HG02678 (cell line): Measurements from ENCODE around the gene POR.
"Not testable (repeated sequence)": the region's sequence is repeated elsewhere in the genome, so short reads cannot be mapped to it uniquely, and the experiment has no call there.

ENCODE experiments used
- ATAC-seq: cut with Tn5 transposase; IDR thresholded peaks from one replicate; pipeline ENCODE4 v1.9.1; 2021; ENCODE audit warnings: mild to moderate bottlenecking, moderate library complexity; ENCODE audit not compliant: unreplicated experiment

POR gene

GRCh38 chr7:75914655-75915415 is at the start of gene POR:
Gene POR, plus strand, starts transcription at chr7:75915155. Its CDS starts 38,847 bp downstream, at chr7:75954002.
- peak; percentile 95 for ATAC-seq

GRCh38 chr7:75866114-75866488 is 48.9 kb upstream of the POR start:
- no peak for ATAC-seq

DNA sequence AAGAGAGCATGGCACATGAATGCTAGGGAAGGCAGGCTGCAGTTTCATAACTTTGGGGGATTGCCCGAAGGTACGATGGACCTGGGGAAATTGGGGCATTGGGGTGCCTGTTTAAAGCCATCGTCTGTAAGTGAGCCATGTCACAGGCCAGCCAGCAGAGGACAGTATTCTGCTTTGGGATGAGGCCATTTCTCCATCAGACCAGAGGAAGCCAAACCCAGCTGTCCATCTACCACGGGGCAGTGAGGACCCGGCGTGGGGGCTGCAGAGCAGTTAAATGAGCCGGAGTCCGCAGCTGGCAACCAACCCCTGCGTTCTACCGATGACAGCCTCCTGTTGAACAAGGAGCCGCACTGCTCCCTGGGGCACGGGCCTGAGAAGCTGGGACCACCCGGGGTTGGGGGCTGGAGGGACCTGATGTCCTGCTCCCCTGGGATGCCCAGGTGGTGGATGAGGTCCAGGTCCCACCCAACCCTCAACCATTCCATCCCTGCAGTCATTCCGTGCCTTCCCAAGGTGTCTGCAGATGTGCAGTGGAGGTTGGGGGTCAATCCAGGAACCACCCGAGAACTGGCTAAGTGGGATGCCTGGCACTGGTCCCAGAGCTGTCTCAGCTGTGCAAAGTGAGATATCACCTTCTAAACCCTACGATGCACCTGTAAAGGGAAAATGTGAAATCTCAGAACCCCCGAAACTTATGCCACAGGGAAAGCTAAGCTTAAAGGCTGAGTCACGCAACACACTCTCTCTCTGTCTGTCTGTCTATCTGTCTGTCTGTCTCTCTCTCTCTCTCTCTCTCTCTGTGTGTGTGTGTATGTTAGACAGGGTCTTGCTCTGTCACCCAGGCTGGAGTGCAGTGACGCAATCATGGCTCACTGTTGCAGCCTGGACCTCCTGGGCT is 48.2 kb upstream of the POR start:
- ATAC-seq: no peak

- ATAC-seq: no peak
Observed at GRCh38 chr7:75867390-75867717, 47.6 kb upstream of the POR start.

DNA sequence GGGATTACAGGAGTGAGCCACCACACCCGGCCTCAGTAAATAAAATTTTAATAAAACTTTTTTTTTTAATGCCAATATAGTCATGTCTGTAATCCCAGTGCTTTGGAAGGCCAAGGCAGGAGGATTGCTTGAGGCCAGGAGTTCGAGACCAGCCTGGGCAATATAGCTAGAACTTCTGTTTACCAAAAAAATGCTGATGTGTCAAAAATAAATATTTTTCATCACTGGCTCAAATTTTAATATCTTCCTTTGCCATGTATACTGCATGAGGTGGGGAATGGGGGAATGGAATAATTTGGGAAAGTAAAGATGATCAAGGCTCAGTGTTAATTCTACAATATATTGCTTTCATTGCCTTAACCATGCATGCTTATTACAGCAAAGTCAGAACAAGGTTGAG is 46.8 kb upstream of the POR start:
- no peak for ATAC-seq

- ATAC-seq: no peak
Observed at GRCh38 chr7:75869776-75870379, 45.1 kb upstream of the POR start.

- ATAC-seq: no peak
Observed at GRCh38 chr7:75870557-75871161, 44.3 kb upstream of the POR start.

DNA sequence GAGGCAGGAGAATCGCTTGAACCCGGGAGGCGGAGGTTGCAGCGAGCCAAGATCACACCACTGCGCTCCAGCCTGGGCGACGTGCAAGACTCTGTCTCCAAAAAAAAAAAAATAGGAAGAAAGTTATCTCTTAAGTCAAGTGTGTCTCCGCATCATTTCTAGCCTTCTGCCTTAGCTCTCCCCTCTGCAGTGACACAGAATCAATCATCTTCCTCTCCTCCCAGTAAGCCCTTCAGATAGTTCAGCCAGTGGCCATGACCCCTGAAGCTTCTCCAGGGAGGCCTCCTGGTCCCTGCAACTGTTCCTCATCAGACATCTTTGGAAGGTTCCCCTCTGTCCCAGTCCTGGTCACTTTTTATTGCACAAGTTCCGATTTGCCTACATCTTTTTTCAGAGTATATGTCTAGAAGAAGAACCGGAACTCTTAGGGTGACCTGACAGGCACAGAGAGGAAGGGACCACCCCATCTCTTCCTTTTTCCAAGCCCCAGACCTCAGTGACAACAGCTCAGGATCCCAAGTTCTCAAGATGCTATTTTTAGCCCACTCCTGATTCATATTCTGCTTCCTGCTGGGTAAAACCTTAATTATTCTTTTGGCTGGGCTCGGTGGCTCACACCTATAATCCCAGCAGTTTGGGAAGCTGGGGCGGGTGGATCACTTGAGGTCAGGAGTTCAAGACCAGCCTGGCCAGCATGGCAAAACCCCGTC is 42.7 kb upstream of the POR start:
- no peak for ATAC-seq

DNA sequence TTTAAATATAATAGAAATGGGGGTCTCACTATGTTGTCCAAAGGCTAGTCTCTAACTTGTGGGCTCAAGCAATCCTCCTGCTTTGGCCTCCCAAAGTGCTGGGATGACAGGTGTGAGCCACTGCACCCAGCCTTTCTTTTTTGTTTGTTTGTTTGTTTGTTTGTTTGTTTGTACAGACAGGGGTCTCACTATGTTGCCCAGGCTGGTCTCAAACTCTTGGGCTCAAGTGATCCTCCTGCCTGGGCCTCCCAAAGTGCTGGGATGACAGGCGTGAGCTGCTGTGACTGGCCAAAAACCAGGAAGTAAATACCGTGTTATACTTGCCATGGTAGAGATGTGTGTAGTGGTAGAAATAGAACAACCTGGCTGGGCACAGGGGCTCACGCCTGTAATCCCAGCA is 40.8 kb upstream of the POR start:
- not testable (repeated sequence) for ATAC-seq

- ATAC-seq: no peak
Observed at GRCh38 chr7:75875113-75876080, 39.6 kb upstream of the POR start.

GRCh38 chr7:75876126-75876881 is 38.7 kb upstream of the POR start:
- no peak for ATAC-seq

- peak; percentile 34 for ATAC-seq
Observed at GRCh38 chr7:75878312-75878768, 36.6 kb upstream of the POR start.

DNA sequence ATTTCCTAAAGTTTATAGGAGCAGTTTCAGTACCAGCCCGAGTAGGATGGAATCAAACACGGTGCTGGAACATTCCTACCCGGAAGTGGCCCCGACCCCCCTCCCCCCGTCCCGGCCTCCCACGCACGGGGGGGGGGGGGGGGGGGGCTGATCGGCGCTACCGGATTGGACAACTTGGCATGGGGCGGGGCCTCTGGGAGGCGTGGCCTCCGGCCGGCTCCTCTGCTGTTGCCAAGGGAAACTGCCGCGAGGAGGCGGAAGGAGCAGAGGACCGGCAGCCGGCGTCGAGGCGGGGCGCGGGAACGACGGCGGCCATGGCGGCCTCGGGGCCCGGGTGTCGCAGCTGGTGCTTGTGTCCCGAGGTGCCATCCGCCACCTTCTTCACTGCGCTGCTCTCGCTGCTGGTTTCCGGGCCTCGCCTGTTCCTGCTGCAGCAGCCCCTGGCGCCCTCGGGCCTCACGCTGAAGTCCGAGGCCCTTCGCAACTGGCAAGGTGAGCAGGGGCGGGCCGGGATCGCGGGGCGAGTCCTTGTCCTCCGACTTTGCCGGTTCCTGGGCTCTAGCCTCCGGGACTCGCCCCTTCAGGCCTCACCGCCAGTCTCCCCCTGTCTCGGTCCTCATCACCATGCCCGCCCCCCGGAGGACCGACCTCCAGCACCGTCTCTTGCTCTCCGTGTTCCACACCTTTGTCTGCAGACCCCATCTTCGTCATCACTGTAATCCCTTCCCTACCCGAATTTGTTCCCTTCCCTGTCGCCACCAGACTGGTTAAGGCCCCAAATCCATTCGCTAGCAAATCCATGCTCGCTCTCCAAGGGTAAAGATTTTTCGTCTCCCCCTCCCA is 36.0 kb upstream of the POR start, which contains the start of gene RHBDD2:
Gene RHBDD2 (plus strand): TSS at position 266 of the 843 bp plus-strand sequence. CDS start 49 bp downstream, at position 315.
- peak; percentile 94 for ATAC-seq

DNA sequence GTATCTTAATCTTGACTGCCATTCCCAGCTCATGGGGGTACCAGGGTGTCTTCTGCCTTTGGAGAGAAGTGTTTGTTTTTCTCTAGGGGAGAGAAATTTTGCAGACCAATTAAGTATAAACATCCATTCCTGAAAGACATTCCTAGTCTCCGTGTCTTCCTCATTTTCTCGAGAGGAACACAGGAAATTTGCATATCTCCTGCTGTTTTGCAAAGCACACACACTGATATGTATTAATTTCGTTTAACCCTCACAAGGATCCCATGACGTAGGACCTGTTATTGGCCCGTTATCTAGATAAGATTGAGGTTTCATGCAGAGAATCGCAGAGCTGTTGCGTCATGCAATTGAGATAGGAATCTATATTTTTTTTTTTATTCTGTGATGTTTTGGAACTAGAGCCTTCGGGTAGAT is 35.2 kb upstream of the POR start:
- no peak for ATAC-seq

GRCh38 chr7:75880242-75880641 is 34.7 kb upstream of the POR start:
- no peak for ATAC-seq

GRCh38 chr7:75881436-75882095 is 33.4 kb upstream of the POR start:
- no peak for ATAC-seq

DNA sequence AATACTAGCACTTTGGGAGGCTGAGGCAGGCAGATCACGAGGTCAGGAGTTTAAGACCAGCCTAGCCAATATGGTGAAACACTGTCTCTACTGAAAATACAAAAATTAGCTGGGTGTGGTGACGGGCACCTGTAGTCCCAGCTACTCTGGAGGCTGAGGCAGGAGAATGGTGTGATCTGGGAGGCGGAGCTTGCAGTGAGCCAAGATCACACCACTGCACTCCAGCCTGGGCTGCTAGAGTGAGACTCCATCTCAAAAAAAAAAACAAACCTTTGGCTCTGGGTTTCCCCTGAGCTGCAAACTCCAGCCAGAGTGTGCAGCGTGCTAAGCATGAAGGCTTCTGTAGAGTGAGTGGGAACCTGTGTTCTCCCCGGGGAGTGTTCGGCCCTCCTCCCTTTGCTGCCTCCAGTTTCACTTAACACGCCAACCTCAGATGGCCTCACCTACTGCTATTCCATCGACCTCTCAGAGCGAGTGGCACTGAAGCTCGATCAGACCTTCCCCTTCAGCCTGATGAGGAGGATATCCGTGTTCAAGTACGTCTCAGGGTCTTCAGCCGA is 31.6 kb upstream of the POR start:
- ATAC-seq: not testable (repeated sequence)
